Measurements from ENCODE around the gene ELOVL7.
"Not testable (repeated sequence)": the region's sequence is repeated elsewhere in the genome, so short reads cannot be mapped to it uniquely, and the experiment has no call there.

ELOVL7 gene

DNA sequence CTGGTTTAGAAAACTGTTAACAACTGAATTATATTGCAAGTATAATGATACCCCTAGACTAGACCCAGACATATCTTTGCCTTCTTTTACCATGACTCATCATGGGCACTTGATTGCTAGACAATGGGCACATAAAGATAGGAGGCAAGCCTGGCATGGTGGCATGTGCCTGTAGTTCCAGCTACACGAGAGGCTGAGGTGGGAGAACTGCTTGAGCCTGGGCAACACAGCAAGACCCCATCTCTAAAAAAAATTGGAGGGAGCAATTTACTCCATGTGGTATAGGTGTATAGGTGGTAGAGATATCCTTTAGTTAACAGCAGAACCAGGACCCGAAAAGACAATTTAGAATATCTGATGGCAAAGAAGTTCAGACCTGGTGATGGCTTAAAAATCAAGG, 51.6 kb downstream of the ELOVL7 start:
- no peak for DNase-seq (ENCODE audit: low read depth)

DNA sequence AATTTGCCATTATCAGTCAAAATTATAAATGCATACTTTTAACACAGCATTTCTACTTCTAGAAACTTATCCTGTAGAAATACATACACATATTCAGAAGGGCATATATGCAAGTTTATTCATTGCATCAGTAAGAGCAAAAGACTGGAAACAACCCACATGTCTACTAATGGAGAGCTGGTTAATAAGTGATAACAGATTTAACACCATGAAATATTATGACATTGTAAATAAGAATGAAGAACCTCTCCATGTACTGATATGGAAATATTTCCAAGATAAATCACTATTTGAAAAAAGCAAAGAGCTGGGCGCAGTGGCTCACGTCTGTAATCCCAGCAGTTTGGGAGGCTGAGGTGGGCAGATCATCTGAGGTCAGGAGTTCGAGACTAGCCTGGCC, 54.5 kb downstream of the ELOVL7 start:
- DNase-seq (ENCODE audit: low read depth), result no peak

DNA sequence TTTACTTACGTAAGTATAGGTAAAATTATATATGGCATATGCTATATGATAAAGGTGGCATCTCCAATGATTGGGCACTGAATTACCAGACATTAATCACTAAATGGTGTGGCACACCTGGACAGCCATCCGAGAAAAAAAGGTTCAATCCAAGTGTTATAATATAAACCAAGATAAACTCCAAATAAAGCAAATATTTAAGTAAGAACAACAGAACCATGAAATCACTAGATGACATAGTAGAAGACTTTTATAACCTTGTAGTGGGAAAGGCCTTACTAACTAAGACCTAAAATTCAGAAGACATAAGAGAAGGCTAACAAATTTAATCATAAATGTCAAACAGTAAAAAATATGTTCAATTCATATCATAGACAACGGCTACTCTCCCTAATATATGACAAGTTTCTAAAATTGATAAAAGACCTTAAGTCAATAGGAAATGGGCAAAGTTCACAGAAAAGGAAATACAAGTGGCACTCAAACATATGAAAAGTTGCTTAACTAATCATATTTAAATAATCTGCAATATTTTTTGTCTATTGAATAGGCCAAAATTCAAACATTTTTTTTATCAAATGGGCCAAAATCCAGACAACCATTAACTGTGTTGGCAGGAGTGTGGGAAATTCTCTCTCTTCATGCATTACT, 55.1 kb downstream of the ELOVL7 start:
- no peak for DNase-seq (ENCODE audit: low read depth)

DNA sequence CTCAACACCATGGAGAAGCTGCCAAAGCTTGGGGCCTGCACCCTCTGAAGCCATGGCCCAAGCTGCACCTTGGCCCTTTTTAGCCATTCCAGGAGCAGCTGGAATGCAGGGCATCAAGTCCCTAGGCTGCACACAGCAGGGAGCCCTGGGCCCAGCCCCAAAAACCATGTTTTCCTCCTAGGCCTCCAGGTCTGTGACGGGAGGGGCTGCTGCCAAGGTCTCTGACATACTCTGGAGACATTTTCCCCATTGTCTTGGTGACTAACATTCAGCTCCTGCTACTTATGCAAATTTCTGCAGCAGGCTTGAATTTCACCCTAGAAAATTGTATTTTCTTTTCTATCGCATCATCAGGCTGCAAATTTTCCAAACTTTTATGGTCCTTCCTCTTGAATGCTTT, 64.6 kb downstream of the ELOVL7 start:
- DNase-seq (ENCODE audit: low read depth), result no peak

DNA sequence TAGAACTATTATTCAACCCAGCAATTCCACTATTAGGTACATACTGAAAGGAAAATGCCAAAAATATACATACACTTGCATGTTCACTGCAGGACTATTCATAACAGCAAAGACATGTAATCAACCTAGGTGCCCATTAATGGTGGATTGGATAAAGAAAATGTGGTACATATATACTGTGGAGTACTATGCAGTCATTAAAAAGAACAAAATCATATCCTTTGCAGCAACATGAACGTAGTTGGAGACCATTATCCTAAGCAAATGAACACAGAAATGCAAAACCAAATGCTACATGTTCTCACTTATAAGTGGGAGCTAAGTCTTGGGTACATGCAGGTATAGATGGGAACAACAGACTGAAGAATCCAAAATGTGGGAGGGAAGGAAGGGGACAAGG, 67.7 kb downstream of the ELOVL7 start:
- DNase-seq (ENCODE audit: low read depth), result no peak

DNA sequence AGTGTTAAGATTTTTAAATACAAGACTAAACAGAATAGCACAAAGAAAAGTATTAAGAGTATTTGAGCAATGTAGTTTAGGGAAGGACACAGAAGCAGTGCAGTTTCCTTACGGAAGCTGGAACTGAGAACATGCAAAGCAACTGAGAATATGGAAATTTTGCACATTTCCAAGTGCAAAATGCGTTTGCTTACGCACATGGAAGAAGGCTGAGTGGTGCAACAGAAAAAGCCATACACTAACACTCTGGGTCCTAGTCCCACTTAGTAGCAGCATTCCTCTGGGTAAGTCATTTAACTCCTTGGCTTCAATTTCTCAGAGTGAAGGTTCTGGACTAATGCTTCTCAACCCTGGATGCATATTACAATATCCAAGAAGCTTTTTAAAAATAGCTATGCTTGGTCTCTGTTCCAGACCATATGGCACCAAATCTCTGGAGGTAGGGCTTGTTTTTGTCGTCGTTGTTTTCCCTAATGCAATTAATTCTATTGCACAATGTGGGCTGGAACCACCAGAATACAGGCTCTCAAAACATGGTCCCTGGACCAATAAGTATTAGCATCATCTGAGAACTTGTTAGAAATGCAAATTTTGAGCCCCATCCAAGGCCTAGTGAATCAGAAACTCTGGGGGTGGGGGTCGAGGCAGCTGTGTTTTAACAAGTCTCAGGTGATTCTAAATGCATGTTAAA, 78.9 kb downstream of the ELOVL7 start:
- DNase-seq (ENCODE audit: low read depth), result no peak

DNA sequence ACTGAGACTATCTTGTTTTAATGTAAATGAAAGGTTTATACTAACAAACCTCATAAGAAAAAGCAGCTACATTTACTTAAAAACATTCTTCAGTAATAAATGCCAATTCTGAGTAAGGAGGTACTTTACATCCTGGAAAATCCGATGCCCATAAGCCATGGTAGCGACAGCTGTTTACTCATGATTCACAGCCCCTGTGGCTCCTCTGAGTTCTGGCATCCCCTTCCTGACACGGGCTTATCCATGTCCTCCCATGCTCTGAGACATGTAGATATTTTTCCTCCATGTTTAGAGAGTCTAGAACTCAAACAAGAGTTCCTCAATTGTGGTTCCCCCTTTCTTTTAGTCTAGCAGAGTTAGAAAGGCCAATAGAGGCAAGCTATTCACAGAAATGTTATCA, 81.0 kb downstream of the ELOVL7 start:
- DNase-seq (ENCODE audit: low read depth), result no peak

DNA sequence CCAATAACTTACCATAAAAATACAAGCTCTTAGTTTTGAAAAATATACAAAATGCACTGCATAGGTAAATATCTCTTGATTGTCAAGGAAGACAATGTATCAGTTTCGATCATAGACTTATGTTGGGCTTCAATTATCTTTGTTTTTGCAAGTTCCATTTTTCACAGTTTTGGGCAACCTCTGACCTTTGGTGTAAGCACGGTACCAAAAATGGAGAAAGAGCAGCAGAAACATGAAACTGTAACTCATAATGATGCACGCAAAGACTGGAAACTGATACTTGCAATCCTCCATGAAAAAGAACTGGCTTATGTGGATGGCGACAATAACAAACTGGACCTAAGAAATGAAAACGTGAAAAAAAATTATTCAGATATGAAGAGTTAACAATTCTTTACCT, 89.6 kb downstream of the ELOVL7 start:
- DNase-seq (ENCODE audit: low read depth), result no peak

DNA sequence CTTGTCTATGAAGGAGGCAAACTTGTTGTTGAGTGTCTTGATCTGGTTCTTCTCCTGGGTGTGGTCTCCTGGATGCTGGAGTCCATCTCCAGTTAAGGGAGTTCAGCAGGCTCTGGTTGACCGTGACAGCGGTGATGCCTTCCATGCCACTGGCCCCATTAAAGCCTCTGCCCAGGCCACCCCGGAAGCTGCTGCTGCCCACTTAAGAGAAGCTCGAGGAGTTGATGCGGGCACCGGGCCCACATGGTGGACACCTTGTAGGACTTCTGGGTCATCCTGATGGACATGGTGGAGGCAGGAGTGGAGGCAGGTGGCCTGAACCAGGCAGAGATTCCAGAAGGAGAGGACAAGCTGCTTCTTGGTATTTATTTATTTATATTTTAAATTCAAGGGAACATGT, 99.4 kb downstream of the ELOVL7 start:
- DNase-seq (ENCODE audit: low read depth), result no peak

DNA sequence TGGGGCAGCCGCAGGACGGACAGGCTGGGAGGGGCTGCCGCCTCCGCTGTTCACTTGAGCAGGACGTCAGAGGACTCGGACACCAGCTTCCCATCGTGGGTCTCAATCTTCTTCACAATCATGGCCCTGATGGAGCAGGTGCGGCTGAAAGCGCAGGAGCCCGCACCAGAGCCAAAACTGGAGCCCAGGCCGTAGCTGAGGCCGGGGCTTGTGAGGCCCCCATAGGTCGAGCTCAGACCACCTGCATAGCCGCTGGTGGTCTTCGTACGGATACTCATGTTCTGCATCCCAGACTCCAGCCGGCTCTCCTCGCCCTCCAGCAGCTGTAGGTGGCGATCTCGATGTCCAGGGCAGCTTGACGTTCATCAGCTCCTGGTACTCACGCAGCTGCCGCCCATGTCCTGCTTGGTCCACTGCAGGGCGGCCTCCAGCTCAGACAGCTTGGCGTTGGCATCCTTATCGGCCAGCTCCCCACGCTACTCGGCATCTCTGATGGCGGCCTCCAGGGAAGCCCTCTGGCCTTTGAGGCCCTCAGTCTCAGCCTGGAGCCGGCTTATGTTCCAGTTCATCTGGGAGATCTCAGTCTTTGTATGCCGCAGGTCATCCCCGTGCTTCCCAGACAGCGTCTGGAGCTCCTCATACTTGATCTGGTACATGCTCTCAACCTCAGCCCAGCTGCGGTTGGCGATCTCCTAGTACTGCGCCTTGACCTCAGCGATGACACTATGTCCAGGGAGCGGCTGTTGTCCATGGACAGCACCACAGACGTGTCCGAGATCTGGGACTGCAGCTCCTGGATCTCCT, 100.4 kb downstream of the ELOVL7 start:
- DNase-seq (ENCODE audit: low read depth), result no peak

DNA sequence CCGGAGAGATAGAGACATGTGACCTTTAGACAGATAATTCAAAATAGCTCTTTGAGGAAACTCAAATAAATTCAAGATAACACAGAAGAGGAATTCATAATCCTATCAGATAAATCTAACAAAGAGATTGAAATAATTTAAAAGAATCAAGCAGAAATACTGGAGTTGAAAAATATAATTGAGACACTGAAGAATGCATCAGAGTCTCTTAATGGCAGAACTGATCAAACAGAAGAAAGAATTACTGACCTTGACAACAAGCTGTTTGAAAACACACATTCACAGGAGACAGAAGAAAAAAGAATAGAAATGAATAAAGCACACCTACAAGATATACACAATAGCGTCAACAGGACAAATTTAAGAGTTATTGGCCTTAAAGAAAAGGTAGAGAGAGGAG, 103.7 kb downstream of the ELOVL7 start:
- no peak for DNase-seq (ENCODE audit: low read depth)

DNA sequence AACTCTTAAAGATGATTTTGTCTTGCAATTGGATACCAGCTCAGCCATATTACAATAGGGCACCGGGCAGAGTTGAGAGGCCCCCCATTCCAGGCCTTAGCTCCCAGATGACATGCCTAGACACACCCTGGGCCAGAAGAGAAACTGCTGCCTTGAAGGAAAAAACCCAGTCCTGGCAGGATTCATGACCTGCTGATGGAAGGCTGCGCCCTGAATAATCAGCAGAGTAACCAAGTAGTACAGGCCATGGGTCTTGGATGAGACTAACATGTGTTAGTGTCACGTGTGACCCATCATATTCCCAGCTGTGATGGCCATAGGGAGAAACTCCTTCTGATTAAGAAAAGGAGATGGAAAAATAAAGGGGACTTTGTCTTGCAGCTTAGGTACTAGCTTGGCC, 105.1 kb downstream of the ELOVL7 start:
- DNase-seq (ENCODE audit: low read depth), result no peak

DNA sequence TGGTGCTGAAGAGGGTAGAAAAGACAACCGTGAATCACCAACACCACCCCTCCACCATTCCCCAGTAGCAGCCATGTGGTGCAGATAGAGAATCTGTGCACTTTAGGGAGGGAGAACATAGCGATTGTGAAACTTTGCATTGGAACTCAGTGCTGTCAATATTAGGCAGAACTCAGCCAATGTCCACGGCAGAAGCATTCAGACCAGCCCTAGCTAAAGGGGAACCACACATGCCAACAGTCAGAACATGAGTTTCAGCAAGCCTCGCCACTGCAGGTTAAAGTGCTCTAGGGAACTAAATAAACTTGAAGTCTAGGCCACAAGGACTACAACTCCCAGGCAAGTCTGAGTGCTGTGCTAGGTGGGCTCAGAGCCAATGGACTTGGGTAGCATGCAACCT, 105.6 kb downstream of the ELOVL7 start:
- DNase-seq (ENCODE audit: low read depth), result no peak

DNA sequence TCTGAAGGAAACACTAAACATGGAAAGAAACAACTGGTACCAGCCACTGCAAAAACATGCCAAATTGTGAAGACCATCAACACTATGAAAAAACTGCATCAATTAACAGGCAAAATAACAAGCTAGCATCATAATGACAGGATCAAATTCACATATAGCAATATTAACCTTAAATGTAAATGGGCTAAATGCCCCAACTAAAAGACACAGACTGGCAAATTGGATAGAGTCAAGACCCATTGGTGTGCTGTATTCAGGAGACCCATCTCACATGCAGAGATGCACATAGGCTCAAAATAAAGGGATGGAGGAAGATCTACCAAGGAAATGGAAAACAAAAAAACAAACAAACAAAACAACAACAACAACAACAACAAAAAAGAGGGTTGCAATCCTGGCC, 113.2 kb downstream of the ELOVL7 start:
- DNase-seq (ENCODE audit: low read depth), result not testable (repeated sequence)

DNA sequence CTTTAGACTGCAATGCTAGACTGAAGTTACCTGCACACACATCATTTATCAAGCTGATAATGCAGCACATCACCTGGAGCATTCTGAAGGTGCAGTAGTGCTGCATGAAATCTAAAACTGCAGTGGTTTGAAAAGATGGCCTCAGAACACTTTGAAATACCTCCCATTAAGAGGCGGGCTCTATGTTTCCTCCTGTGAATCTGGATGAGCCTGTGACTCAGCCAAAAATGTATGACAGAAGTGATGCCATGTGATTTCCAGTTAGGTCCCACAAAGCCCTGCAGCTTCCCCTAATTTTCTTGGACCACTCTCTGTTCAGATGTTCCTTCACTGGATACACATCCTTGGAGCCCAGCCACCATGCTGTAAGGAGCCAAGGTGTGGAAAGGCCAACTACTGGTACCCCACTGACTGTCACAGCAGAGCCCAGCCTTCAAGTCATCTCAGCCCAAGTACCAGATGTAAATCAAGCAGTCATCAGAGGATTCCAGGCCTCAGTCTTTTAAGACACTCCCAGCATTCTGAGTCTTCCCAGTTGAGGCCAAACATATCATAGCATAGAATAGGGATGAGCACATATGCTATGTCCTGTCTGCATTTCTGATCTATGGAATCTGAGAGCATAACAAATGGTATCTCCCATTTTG, 116.9 kb downstream of the ELOVL7 start:
- no peak for DNase-seq (ENCODE audit: low read depth)

DNA sequence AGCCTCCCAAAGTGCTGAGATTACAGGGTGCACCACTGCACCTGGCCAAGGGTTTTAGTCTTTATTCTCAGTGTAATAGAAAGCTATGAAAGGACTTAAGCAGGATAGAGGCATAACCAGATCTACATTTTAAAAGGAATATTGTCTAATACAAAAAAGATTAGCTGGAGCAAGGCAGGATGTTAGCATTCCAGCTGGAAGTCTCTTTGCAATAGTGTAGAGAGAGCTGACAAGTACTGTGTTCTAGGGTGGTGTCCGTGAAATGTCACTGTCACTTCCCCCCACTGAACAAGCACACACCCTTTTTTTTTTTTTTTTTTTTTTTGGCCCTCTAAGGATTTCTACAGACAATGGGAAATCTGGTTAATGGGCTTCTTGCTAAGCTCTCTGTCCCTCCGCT, 119.9 kb downstream of the ELOVL7 start:
- DNase-seq (ENCODE audit: low read depth), result no peak

DNA sequence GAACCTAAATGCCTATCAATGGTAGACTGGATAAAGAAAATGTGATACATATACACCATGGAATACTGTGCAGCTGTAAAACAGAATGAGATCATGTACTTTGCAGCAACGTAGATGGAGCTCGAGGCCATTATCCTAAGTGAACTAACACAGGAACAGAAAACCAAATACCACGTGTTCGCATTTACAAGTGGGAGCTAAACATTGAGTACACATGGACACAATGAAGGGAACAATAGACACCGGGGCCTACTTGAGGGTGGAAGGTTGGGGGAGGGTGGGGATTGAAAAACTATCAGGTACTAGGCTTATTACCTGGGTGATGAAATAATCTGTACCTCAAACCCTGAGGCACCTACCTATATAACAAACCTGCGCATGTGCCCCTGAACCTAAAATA, 121.7 kb downstream of the ELOVL7 start:
- no peak for DNase-seq (ENCODE audit: low read depth)

DNA sequence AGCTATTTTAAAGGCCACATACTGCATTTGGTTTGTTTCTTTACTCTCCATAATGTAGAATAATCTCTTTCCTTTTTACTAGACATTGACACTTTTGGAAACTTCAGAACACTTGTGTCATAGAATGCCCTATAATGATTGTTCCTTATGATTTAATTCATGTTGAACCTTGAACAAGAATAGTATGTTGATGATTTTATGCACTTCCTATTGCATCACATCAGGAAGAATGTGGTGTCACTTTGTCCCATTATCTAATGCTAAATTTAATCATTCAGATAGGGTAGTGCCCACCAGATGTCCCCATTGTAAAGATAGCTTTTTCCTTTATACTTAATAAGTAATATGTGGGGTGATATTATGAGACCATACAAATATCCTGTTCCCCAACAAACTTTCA, 124.7 kb downstream of the ELOVL7 start:
- no peak for DNase-seq (ENCODE audit: low read depth)

DNA sequence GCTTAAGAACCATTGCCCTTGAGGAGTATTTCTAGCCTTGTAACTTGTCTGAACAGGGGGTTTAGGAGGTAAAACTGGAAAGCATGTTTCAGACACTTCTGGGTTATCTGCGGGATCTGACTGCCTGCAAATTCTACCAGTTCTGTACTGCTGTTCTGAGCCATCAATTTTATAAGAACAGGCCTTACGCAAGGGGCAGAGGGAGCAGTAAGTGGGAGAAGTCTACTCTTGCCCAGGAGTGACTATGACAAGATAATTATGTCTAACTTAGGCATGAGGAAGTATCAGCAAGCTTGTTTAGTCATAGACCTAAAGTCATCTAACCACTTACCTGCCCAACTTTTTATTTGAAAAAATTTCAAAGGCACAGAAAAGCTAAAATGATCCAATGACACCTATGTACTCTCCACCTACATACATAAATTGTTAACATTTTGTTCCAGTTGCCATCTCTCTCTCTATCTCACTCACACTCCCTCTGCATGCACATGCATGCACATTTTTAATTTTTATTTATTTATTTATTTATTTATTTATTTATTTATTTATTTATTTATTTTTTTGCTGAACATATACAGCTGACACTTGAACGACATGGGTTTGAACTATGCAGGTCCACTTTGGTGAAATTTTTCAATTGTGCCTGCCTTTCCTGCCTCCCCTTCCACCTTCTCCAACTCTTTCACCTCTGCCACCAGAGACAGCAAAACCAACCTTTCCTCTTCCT, 125.7 kb downstream of the ELOVL7 start:
- no peak for DNase-seq (ENCODE audit: low read depth)

DNA sequence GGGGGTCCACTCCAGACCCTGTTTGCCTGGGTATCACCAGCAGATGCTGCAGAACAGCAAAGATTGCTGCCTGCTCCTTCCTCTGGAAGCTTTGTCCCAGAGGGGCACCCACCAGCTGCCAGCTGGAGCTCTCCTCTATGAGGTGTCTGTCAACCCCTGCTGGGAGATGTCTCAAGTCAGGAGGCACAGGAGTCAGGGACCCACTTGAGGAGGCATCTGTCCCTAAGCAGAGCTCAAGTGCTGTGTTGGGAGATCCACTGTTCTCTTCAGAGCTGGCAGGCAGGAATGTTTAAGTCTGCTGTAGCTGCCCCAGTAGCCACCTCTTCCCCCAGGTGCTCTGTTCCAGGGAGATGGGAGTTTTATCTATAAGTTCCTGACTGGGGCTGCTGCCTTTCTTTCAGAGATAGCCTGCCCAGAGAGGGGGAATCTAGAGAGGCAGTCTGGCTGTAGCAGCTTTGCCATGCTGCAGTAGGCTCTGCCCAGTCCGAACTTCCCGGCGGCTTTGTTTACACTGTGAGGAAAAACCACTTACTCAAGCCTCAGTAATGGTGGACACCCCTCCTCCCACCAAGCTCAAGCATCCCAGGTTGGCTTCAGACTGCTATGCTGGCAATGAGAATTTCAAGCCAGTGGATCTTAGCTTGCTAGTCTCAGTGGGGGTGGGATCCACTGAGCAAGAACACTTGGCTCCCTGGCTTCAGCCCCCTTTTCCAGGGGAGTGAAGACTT, 128.7 kb downstream of the ELOVL7 start:
- not testable (repeated sequence) for DNase-seq (ENCODE audit: low read depth)

DNA sequence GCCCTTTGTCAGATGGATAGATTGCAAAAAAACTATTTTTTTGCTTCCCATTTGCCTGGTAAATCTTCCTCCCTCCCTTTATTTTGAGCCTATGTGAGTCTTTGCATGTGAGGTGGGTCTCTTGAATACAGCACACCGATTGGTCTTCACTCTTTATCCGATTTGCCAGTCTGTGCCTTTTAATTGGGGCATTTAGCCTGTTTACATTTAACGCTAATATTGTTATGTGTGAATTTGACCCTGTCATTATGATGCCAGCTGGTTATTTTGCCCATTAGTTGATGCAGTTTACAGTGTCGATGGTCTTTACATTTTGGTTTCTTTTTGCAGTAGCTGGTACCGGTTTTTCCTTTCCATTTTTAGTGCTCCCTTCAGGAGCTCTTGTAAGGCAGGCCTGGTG, 131.1 kb downstream of the ELOVL7 start:
- DNase-seq (ENCODE audit: low read depth), result no peak

Measured in activated T-cell treated with anti-CD3 and anti-CD28 coated beads for 1 hour (primary cell).